Ishikawa (cell line): ENCODE data around the gene DEFB132.

ENCODE experiments used
- CEBPB ChIP-seq: IDR thresholded peaks from 2 replicates; pipeline ENCODE4 v1.6.1; 2012
- CREB1 ChIP-seq: IDR thresholded peaks from 2 replicates; pipeline ENCODE4 v1.6.1; 2012; ENCODE audit warnings: low read depth
- EGR1 ChIP-seq: IDR thresholded peaks from 2 replicates; pipeline ENCODE4 v1.6.1; 2012
- EP300 ChIP-seq: IDR thresholded peaks from 2 replicates; pipeline ENCODE4 v1.6.1; 2012; ENCODE audit warnings: borderline replicate concordance
- MAX ChIP-seq: IDR thresholded peaks from 2 replicates; pipeline ENCODE4 v1.6.1; 2012
- NFIC ChIP-seq: IDR thresholded peaks from 2 replicates; pipeline ENCODE4 v1.6.1; 2012
- RAD21 ChIP-seq: IDR thresholded peaks from 2 replicates; pipeline ENCODE4 v1.6.1; 2012; ENCODE audit warnings: low read depth
- REST ChIP-seq: IDR thresholded peaks from 2 replicates; pipeline ENCODE4 v1.6.1; 2012; ENCODE audit warnings: low read depth, mild to moderate bottlenecking
- TAF1 ChIP-seq: IDR thresholded peaks from 2 replicates; pipeline ENCODE4 v1.6.1; 2012; ENCODE audit warnings: low read depth, mild to moderate bottlenecking
- YY1 ChIP-seq: IDR thresholded peaks from 2 replicates; pipeline ENCODE4 v1.6.1; 2012; ENCODE audit warnings: low read depth
- ZBTB7A ChIP-seq: IDR thresholded peaks from 2 replicates; pipeline ENCODE4 v1.6.1; 2012; ENCODE audit warnings: low read depth

GRCh38 chr20:221258-221830 is 36.2 kb upstream of the DEFB132 start:
- TF ChIP-seq CEBPB = no peak
- no peak for TF ChIP-seq TAF1
- no peak for TF ChIP-seq EGR1
- TF ChIP-seq REST = no peak
- TF ChIP-seq EP300 = no peak
- no peak for TF ChIP-seq YY1
- no peak for TF ChIP-seq CREB1
- no peak for TF ChIP-seq MAX
- no peak for TF ChIP-seq NFIC
- no peak for TF ChIP-seq ZBTB7A
- no peak for TF ChIP-seq RAD21
